Bronchial epithelial cell (primary cell): ENCODE results near the gene EOGT. TPM values are rescaled to one million over a fixed set of nuclear protein-coding genes. Genes with fewer than 3 reads are reported as not detected.

Experiments
- DNase-seq: peaks from one replicate; pipeline ENCODE4 v3.0.0-alpha.2; 2010; ENCODE audit warnings: low read depth
- FAIRE-seq: peaks from 2 replicates; lab custom pipeline; 2011; peaks lifted over from hg19 to GRCh38; lab: Jason Lieb, UNC
- H3K27me3 ChIP-seq: 2 replicates; pipeline ENCODE4 v1.5.1; 2011; ENCODE audit warnings: low read length; ENCODE audit not compliant: control insufficient read depth, insufficient read depth
- H3K36me3 ChIP-seq: 2 replicates; pipeline ENCODE4 v1.5.1; 2011; ENCODE audit warnings: low read length; ENCODE audit not compliant: control insufficient read depth, insufficient read depth
- H3K4me3 ChIP-seq: 2 replicates; pipeline ENCODE4 v1.5.1; 2011; ENCODE audit warnings: mild to moderate bottlenecking, low read depth, low read length, control low read depth
- CTCF ChIP-seq: IDR thresholded peaks from 2 replicates; pipeline ENCODE4 v1.5.1; 2011; ENCODE audit warnings: mild to moderate bottlenecking, moderate library complexity, low read length, control low read depth, inconsistent platforms; ENCODE audit not compliant: insufficient read depth, severe bottlenecking
- total RNA-seq: library from RNA; depleted of rRNA; stranded (reverse); fragments of >200 nt; gene quantifications from 2 replicates; pipeline ENCODE4 v1.2.1, GENCODE V29; 2014

Gene EOGT
- total RNA-seq, 1 donor from 2014 or later, result 33.2 TPM

GRCh38 chr3:68953816-68954444 lies 59.6 kb downstream of the EOGT start:
- no peaks in the 10 kb centered on the region for H3K27me3 ChIP-seq
- DNase-seq, result no peak
- H3K36me3 ChIP-seq, result no peaks in the 10 kb centered on the region
- no peak overlapping the region for H3K4me3 ChIP-seq
- FAIRE-seq, result no peak
- TF ChIP-seq CTCF, result no peak

GRCh38 chr3:68945225-68945624 lies 68.3 kb downstream of the EOGT start:
- FAIRE-seq, result no peak
- Histone ChIP-seq H3K4me3 (no peak overlapping the region), H3K36me3 (no peaks in the 10 kb centered on the region), H3K27me3 (peaks cover 2% of the 10 kb centered on the region)
- no peak for TF ChIP-seq CTCF
- DNase-seq, result no peak

- FAIRE-seq (no peak), DNase-seq (no peak)
- no peaks in the 10 kb centered on the region for H3K36me3 ChIP-seq
- no peak for TF ChIP-seq CTCF
- peaks cover 2% of the 10 kb centered on the region for H3K27me3 ChIP-seq
- no peak overlapping the region for H3K4me3 ChIP-seq
Observed at GRCh38 chr3:68943753-68944500, 69.6 kb downstream of the EOGT start.

GRCh38 chr3:68941055-68941454 lies 72.4 kb downstream of the EOGT start:
- TF ChIP-seq CTCF, result no peak
- Histone ChIP-seq H3K36me3 (no peaks in the 10 kb centered on the region), H3K27me3 (peaks cover 2% of the 10 kb centered on the region), H3K4me3 (no peak overlapping the region)
- DNase-seq (no peak), FAIRE-seq (no peak)

GRCh38 chr3:68936856-68937255 lies 76.6 kb downstream of the EOGT start:
- Histone ChIP-seq H3K36me3 (no peaks in the 10 kb centered on the region), H3K27me3 (peaks cover 7% of the 10 kb centered on the region), H3K4me3 (no peak overlapping the region)
- DNase-seq (no peak), FAIRE-seq (no peak)
- no peak for TF ChIP-seq CTCF
